DOHH2 (cell line): ENCODE measurements around the gene CCDC107.

Source experiments
- H3F3A ChIP-seq: fragments of 200-600 bp; sonication (generic), shearing (Covaris generic); 2 replicates; pipeline ENCODE4 v1.6.0; 2016; ENCODE audit warnings: antibody characterized with exemption, mild to moderate bottlenecking; ENCODE audit not compliant: control insufficient read depth, insufficient read depth
- H3K27ac ChIP-seq: fragments of 200-600 bp; sonication (generic); 2 replicates; pipeline ENCODE4 v1.5.1; 2014; ENCODE audit warnings: low read depth, mild to moderate bottlenecking, low read length, moderate library complexity
- H3K27me3 ChIP-seq: fragments of 200-600 bp; sonication (generic); 2 replicates; pipeline ENCODE4 v1.6.1; 2014; ENCODE audit warnings: mild to moderate bottlenecking, low read length, mixed read lengths; ENCODE audit not compliant: control insufficient read depth
- H3K36me3 ChIP-seq: fragments of 200-600 bp; sonication (generic); 2 replicates; pipeline ENCODE4 v1.6.1; 2014; ENCODE audit warnings: mild to moderate bottlenecking, low read length, moderate library complexity, mixed read lengths; ENCODE audit not compliant: control insufficient read depth
- H3K4me1 ChIP-seq: fragments of 200-600 bp; sonication (generic); 2 replicates; pipeline ENCODE4 v1.6.1; 2014; ENCODE audit warnings: mild to moderate bottlenecking, low read length, mixed read lengths; ENCODE audit not compliant: control insufficient read depth
- H3K4me2 ChIP-seq: fragments of 200-600 bp; sonication (generic); 2 replicates; pipeline ENCODE4 v1.6.0; 2014; ENCODE audit warnings: mild to moderate bottlenecking, low read length, moderate library complexity
- H3K4me3 ChIP-seq: fragments of 200-600 bp; sonication (generic); 2 replicates; pipeline ENCODE4 v1.5.1; 2014; ENCODE audit warnings: mild to moderate bottlenecking, low read length, mixed read lengths
- H3K79me2 ChIP-seq: fragments of 200-600 bp; sonication (generic); 2 replicates; pipeline ENCODE4 v1.6.1; 2014; ENCODE audit warnings: mild to moderate bottlenecking, low read length, mixed read lengths; ENCODE audit not compliant: control insufficient read depth
- H3K9me2 ChIP-seq: fragments of 200-600 bp; sonication (generic); replicated peaks from 2 replicates; pipeline ENCODE4 v1.6.1; 2014; ENCODE audit warnings: mild to moderate bottlenecking, low read length, mixed read lengths; ENCODE audit not compliant: control insufficient read depth
- H3K9me3 ChIP-seq: fragments of 200-600 bp; sonication (generic); 2 replicates; pipeline ENCODE4 v1.6.1; 2014; ENCODE audit warnings: antibody characterized with exemption, low read length, mixed read lengths; ENCODE audit not compliant: control insufficient read depth, insufficient read depth
- H4K20me1 ChIP-seq: fragments of 200-600 bp; sonication (generic); 2 replicates; pipeline ENCODE4 v1.6.0; 2014; ENCODE audit warnings: low read depth, mild to moderate bottlenecking, antibody characterized with exemption, low read length, moderate library complexity; ENCODE audit not compliant: control insufficient read depth, insufficient read depth
- EZH2phosphoT487 ChIP-seq: fragments of 200-600 bp; sonication (generic); IDR thresholded peaks from 2 replicates; pipeline ENCODE4 v1.6.1; 2017; ENCODE audit warnings: borderline replicate concordance, mild to moderate bottlenecking, antibody characterized with exemption, low read length, moderate library complexity, mixed read lengths
- TF ChIP-seq, protein P1 (sequence below): fragments of 200-600 bp; sonication (generic); IDR thresholded peaks from one replicate; pipeline ENCODE4 v1.5.1; 2014; ENCODE audit warnings: antibody characterized with exemption, mild to moderate bottlenecking, low read depth, low read length; ENCODE audit not compliant: poor library complexity, severe bottlenecking

Gene CCDC107

GRCh38 chr9:35682520-35683315, 24.6 kb downstream of the CCDC107 start:
- no peaks in the 10 kb centered on the region for H3K36me3 ChIP-seq
- no peaks in the 10 kb centered on the region for H3K9me2 ChIP-seq
- no peaks in the 10 kb centered on the region for H3K9me3 ChIP-seq
- no peak overlapping the region for H3K27ac ChIP-seq
- no peaks in the 10 kb centered on the region for H3K27me3 ChIP-seq
- H4K20me1 ChIP-seq, result no peaks in the 10 kb centered on the region
- TF ChIP-seq EZH2phosphoT487, result no peak
- TF ChIP-seq, protein P1, sequence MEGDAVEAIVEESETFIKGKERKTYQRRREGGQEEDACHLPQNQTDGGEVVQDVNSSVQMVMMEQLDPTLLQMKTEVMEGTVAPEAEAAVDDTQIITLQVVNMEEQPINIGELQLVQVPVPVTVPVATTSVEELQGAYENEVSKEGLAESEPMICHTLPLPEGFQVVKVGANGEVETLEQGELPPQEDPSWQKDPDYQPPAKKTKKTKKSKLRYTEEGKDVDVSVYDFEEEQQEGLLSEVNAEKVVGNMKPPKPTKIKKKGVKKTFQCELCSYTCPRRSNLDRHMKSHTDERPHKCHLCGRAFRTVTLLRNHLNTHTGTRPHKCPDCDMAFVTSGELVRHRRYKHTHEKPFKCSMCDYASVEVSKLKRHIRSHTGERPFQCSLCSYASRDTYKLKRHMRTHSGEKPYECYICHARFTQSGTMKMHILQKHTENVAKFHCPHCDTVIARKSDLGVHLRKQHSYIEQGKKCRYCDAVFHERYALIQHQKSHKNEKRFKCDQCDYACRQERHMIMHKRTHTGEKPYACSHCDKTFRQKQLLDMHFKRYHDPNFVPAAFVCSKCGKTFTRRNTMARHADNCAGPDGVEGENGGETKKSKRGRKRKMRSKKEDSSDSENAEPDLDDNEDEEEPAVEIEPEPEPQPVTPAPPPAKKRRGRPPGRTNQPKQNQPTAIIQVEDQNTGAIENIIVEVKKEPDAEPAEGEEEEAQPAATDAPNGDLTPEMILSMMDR, result no peak
- H3F3A ChIP-seq, result no peaks in the 10 kb centered on the region
- H3K4me3 ChIP-seq, result no peak overlapping the region
- H3K4me1 ChIP-seq, result peaks cover 36% of the 10 kb centered on the region
- H3K4me2 ChIP-seq, result no peak overlapping the region
- H3K79me2 ChIP-seq, result no peaks in the 10 kb centered on the region

DNA sequence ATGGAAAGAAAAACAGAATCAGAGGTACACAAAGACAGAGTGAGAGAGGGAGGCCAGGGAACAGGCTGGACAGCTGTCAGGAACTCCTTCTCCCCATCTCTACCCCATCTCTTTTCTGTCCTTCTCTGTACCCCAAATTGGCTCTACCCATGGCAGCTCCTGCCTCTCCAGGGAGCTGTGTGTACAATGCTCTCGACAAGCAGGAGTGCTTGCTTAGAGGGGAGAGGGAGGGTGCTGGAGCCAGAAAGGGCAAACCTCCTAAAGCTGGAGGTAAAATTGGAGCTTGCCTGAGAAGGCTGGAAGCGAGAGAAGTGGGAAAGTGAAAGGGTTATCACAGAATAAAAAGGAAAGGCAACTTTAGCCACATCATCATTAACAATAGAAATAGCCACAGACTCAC, 25.2 kb downstream of the CCDC107 start:
- Histone ChIP-seq H3K27me3 (no peaks in the 10 kb centered on the region), H3K27ac (no peak overlapping the region), H3K4me1 (peaks cover 42% of the 10 kb centered on the region), H3K9me2 (no peaks in the 10 kb centered on the region), H4K20me1 (no peaks in the 10 kb centered on the region), H3K4me3 (no peak overlapping the region), H3K79me2 (no peaks in the 10 kb centered on the region), H3K4me2 (no peak overlapping the region), H3K9me3 (no peaks in the 10 kb centered on the region), H3K36me3 (no peaks in the 10 kb centered on the region), H3F3A (no peaks in the 10 kb centered on the region)
- TF ChIP-seq, protein P1, result no peak
- TF ChIP-seq EZH2phosphoT487, result no peak

DNA sequence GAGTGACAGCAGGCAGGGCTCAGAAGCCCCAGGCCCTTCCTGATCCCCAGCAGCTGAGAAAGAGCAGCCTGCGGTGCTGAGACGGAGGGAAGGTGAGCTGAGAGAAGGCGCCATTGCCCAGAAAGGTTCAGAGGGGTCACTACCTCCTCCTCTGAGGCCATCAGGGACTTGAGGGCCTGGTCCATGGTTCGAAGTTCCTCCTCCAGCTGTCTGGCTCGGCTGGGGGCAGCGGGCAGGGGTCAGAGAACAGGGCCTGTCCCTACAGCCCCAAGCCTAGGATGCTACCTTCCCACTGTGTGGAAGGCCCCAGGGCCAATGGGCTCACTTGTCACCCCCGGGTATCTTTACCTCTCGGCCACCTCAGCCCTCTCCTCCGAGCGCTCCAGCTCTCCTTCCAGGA, 26.8 kb downstream of the CCDC107 start:
- TF ChIP-seq EZH2phosphoT487, result no peak
- TF ChIP-seq, protein P1, result no peak
- H3F3A ChIP-seq, result no peaks in the 10 kb centered on the region
- H3K27me3 ChIP-seq, result no peaks in the 10 kb centered on the region
- H3K4me2 ChIP-seq, result no peak overlapping the region
- H3K27ac ChIP-seq, result no peak overlapping the region
- H3K9me3 ChIP-seq, result no peaks in the 10 kb centered on the region
- no peak overlapping the region for H3K4me3 ChIP-seq
- no peaks in the 10 kb centered on the region for H3K79me2 ChIP-seq
- no peaks in the 10 kb centered on the region for H3K9me2 ChIP-seq
- no peaks in the 10 kb centered on the region for H4K20me1 ChIP-seq
- no peaks in the 10 kb centered on the region for H3K36me3 ChIP-seq
- peaks cover 53% of the 10 kb centered on the region for H3K4me1 ChIP-seq
